Neural progenitor cell (in vitro differentiated cells): ENCODE results near the gene WWOX. TPM values are rescaled to one million over a fixed set of nuclear protein-coding genes. Genes with fewer than 3 reads are reported as not detected.

Source experiments
- DNase-seq: peaks from one replicate; pipeline ENCODE4 v3.0.0-alpha.2; 2016; ENCODE audit warnings: low spot score
- H2AFZ ChIP-seq: fragments of 200-600 bp; sonication (generic); replicated peaks from 2 replicates; pipeline ENCODE4 v1.6.1; 2016; ENCODE audit warnings: antibody characterized with exemption
- H3F3A ChIP-seq: fragments of 200-600 bp; sonication (generic); 2 replicates; pipeline ENCODE4 v1.6.1; 2016; ENCODE audit warnings: antibody characterized with exemption, low read depth
- H3K27ac ChIP-seq: fragments of 200-600 bp; sonication (generic); 2 replicates; pipeline ENCODE4 v1.5.1; 2016; ENCODE audit warnings: mild to moderate bottlenecking
- H3K27me3 ChIP-seq: fragments of 200-600 bp; sonication (generic); 2 replicates; pipeline ENCODE4 v1.6.1; 2016; ENCODE audit warnings: mild to moderate bottlenecking, moderate library complexity
- H3K36me3 ChIP-seq: fragments of 200-600 bp; sonication (generic); 2 replicates; pipeline ENCODE4 v1.5.1; 2016
- H3K4me1 ChIP-seq: fragments of 200-600 bp; sonication (generic); 2 replicates; pipeline ENCODE4 v1.6.1; 2016; ENCODE audit warnings: mixed run types
- H3K4me2 ChIP-seq: fragments of 200-600 bp; sonication (generic); 2 replicates; pipeline ENCODE4 v1.6.1; 2016
- H3K4me3 ChIP-seq: fragments of 200-600 bp; sonication (generic); 2 replicates; pipeline ENCODE4 v1.5.1; 2016
- H3K79me2 ChIP-seq: fragments of 200-600 bp; sonication (generic); 2 replicates; pipeline ENCODE4 v1.6.1; 2016; ENCODE audit warnings: low read depth
- H3K9ac ChIP-seq: fragments of 200-600 bp; sonication (generic); 2 replicates; pipeline ENCODE4 v1.6.1; 2016
- H3K9me3 ChIP-seq: fragments of 200-600 bp; sonication (generic); 2 replicates; pipeline ENCODE4 v1.5.1; 2016; ENCODE audit warnings: low read depth
- H4K20me1 ChIP-seq: fragments of 200-600 bp; sonication (generic); 2 replicates; pipeline ENCODE4 v1.6.1; 2016; ENCODE audit warnings: low read depth
- H3K27ac Mint-ChIP-seq: 3 replicates; pipeline ENCODE4 v1.8.0; 2021; ENCODE audit warnings: mixed read lengths
- H3K27me3 Mint-ChIP-seq: 2 replicates; pipeline ENCODE4 v1.8.0; 2022; ENCODE audit warnings: low read depth, mild to moderate bottlenecking, inconsistent platforms, moderate library complexity, mixed read lengths; ENCODE audit not compliant: insufficient read depth
- H3K36me3 Mint-ChIP-seq: 3 replicates; pipeline ENCODE4 v1.8.0; 2021; ENCODE audit warnings: mixed read lengths
- H3K4me1 Mint-ChIP-seq: 3 replicates; pipeline ENCODE4 v1.8.0; 2021; ENCODE audit warnings: mixed read lengths
- H3K4me3 Mint-ChIP-seq: 3 replicates; pipeline ENCODE4 v1.8.0; 2021; ENCODE audit warnings: mild to moderate bottlenecking, moderate library complexity, mixed read lengths
- H3K9me3 Mint-ChIP-seq: 3 replicates; pipeline ENCODE4 v1.8.0; 2020; ENCODE audit warnings: mixed read lengths
- EZH2 ChIP-seq: fragments of 200-600 bp; sonication (generic); IDR thresholded peaks from 2 replicates; pipeline ENCODE4 v1.6.1; 2017; ENCODE audit warnings: antibody characterized with exemption, mild to moderate bottlenecking, moderate library complexity
- EZH2phosphoT487 ChIP-seq: fragments of 200-600 bp; sonication (generic); IDR thresholded peaks from 2 replicates; pipeline ENCODE4 v1.6.1; 2017; ENCODE audit warnings: antibody characterized with exemption
- total RNA-seq: library from RNA; depleted of rRNA; stranded (reverse); fragments of >200 nt; gene quantifications from 2 replicates; pipeline ENCODE4 v1.2.3, GENCODE V29; 2015; ENCODE audit warnings: low replicate concordance
- TF ChIP-seq, protein P1 (sequence below): fragments of 200-600 bp; sonication (generic); IDR thresholded peaks from 2 replicates; pipeline ENCODE4 v1.5.1; 2017; ENCODE audit warnings: antibody characterized with exemption, mild to moderate bottlenecking

WWOX gene
- total RNA-seq, 1 donor from 2014 or later: 63.7 TPM

DNA sequence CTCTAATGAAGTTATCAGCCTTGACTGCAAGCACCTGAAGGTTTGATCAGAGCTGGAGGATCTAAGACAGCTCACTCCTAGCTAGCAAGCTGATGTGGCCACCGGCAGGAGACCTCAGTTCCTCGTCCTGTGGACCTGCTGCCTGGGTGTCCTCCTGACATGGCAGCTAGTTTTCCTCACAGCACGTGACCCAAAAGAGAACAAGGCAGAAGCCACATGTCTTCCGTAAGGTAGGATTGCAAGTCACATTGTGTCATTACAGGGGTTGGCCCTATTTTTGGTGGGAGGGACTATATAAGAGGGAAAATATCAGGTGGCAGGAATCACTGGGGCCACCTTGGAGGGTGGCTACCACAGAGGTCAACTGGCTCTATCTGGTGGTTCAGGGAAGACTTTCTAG, 18.1 kb upstream of the WWOX start:
- Histone ChIP-seq H3K27me3 (peaks cover 52% of the 10 kb centered on the region), H3K4me2 (no peak overlapping the region), H3K4me3 (no peak overlapping the region), H3K4me1 (no peaks in the 10 kb centered on the region), H3K9me3 (no peaks in the 10 kb centered on the region), H3K27ac (no peak overlapping the region), H3K9ac (no peak overlapping the region), H3K79me2 (no peaks in the 10 kb centered on the region), H3F3A (no peaks in the 10 kb centered on the region), H2AFZ (no peak overlapping the region), H4K20me1 (no peaks in the 10 kb centered on the region), H3K36me3 (no peaks in the 10 kb centered on the region)
- H3K4me1 Mint-ChIP-seq: peaks cover 3% of the 10 kb centered on the region
- TF ChIP-seq EZH2 (no peak), EZH2phosphoT487 (no peak)
- TF ChIP-seq, protein P1, sequence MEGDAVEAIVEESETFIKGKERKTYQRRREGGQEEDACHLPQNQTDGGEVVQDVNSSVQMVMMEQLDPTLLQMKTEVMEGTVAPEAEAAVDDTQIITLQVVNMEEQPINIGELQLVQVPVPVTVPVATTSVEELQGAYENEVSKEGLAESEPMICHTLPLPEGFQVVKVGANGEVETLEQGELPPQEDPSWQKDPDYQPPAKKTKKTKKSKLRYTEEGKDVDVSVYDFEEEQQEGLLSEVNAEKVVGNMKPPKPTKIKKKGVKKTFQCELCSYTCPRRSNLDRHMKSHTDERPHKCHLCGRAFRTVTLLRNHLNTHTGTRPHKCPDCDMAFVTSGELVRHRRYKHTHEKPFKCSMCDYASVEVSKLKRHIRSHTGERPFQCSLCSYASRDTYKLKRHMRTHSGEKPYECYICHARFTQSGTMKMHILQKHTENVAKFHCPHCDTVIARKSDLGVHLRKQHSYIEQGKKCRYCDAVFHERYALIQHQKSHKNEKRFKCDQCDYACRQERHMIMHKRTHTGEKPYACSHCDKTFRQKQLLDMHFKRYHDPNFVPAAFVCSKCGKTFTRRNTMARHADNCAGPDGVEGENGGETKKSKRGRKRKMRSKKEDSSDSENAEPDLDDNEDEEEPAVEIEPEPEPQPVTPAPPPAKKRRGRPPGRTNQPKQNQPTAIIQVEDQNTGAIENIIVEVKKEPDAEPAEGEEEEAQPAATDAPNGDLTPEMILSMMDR: no peak
- H3K9me3 Mint-ChIP-seq: no peaks in the 10 kb centered on the region
- H3K27ac Mint-ChIP-seq: no peak overlapping the region
- no peaks in the 10 kb centered on the region for H3K36me3 Mint-ChIP-seq
- DNase-seq: no peak
- H3K27me3 Mint-ChIP-seq: peaks cover 3% of the 10 kb centered on the region
- no peak overlapping the region for H3K4me3 Mint-ChIP-seq

DNA sequence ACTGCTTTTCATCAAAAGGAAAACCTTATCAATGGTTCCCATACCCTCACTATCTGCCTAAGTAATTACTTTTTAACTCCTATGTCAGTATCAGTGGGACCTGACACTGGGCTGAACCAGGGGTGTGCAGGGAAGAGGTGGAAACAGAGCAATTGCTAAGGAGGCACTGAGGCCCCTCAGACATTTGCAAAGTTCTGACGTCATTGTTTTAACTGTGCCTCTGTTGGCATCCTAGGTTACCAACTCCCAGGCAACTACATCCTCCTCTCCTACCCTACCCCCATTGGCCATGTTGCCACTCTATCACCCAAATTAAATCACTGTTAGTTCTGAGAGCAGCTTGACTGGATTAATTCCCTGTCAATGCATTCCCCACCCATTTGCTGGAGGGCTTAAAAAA, 8.0 kb upstream of the WWOX start:
- Histone ChIP-seq H3K27ac (no peak overlapping the region), H3K4me2 (no peak overlapping the region), H3K36me3 (no peaks in the 10 kb centered on the region), H4K20me1 (no peaks in the 10 kb centered on the region), H3K4me3 (no peak overlapping the region), H2AFZ (no peak overlapping the region), H3K27me3 (no peaks in the 10 kb centered on the region), H3K79me2 (no peaks in the 10 kb centered on the region), H3K9me3 (no peaks in the 10 kb centered on the region), H3K4me1 (no peaks in the 10 kb centered on the region), H3F3A (no peaks in the 10 kb centered on the region), H3K9ac (no peak overlapping the region)
- Mint-ChIP-seq H3K4me3 (no peak overlapping the region), H3K9me3 (no peaks in the 10 kb centered on the region), H3K4me1 (peaks cover 7% of the 10 kb centered on the region), H3K27ac (no peak overlapping the region), H3K36me3 (no peaks in the 10 kb centered on the region), H3K27me3 (peaks cover 6% of the 10 kb centered on the region)
- TF ChIP-seq, protein P1: no peak
- TF ChIP-seq EZH2phosphoT487 (no peak), EZH2 (no peak)
- DNase-seq: no peak

DNA sequence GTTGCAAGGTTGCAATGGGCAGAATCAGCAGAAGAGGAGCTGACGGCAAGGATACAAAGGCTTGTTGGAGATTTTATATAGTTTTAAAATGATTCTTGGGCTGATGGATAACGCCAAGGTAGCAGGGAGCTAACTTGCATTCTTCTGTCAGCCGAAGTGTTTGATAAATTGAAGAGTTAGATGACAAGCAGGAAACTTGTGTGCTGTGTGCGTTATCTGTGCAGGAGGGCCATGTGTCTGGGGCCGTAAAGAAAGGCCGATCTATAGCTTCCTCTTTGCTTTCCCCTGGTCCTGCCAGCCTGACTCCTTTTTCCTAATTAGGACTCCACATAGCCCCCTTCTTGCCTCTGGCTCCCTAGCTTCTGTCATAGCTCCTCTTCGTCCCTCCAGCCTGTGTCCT, 6.7 kb upstream of the WWOX start:
- Mint-ChIP-seq H3K4me3 (no peak overlapping the region), H3K27ac (no peak overlapping the region)

More for the DNA sequence above, 6.7 kb upstream of the WWOX start:
- Mint-ChIP-seq H3K36me3 (no peaks in the 10 kb centered on the region), H3K4me1 (peaks cover 7% of the 10 kb centered on the region), H3K9me3 (peaks cover 2% of the 10 kb centered on the region), H3K27me3 (peaks cover 4% of the 10 kb centered on the region)
- no peak overlapping the region for H2AFZ ChIP-seq
- no peaks in the 10 kb centered on the region for H4K20me1 ChIP-seq
- H3K4me3 ChIP-seq: no peak overlapping the region
- H3K4me1 ChIP-seq: no peaks in the 10 kb centered on the region
- no peak overlapping the region for H3K9ac ChIP-seq
- H3K79me2 ChIP-seq: no peaks in the 10 kb centered on the region
- no peaks in the 10 kb centered on the region for H3K9me3 ChIP-seq
- H3F3A ChIP-seq: no peaks in the 10 kb centered on the region
- no peak overlapping the region for H3K4me2 ChIP-seq
- H3K36me3 ChIP-seq: no peaks in the 10 kb centered on the region
- no peaks in the 10 kb centered on the region for H3K27me3 ChIP-seq
- H3K27ac ChIP-seq: no peak overlapping the region
- TF ChIP-seq EZH2phosphoT487 (no peak), EZH2 (no peak)
- TF ChIP-seq, protein P1: no peak
- no peak for DNase-seq
